ENCODE measurements around the gene SPEN.
"Not testable (repeated sequence)": the region's sequence is repeated elsewhere in the genome, so short reads cannot be mapped to it uniquely, and the experiment has no call there.

SPEN gene

DNA sequence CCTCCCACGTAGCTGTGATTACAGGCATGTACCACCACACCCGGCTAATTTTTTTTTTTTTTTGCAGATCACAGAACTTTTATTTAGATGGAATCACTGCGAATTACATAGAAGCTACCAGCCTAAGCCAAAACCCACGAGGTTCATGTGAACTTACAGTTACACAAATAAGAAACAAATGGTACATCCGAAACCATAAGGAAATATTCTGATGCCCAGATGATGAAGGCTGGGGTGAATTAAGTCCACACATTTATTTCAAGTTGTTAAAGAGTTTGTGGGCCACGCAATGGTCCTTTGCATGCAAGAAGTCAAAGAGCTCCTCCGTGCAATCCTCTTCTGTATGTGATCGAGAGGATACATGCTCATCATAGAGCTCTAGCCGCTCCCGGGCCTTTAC lies 40.4 kb upstream of the SPEN start:
- TF ChIP-seq EZH2 (IDR thresholded peaks at IDR 0.05; ENCODE audit: borderline replicate concordance, low read length) = no peak
- TF ChIP-seq, protein P1, sequence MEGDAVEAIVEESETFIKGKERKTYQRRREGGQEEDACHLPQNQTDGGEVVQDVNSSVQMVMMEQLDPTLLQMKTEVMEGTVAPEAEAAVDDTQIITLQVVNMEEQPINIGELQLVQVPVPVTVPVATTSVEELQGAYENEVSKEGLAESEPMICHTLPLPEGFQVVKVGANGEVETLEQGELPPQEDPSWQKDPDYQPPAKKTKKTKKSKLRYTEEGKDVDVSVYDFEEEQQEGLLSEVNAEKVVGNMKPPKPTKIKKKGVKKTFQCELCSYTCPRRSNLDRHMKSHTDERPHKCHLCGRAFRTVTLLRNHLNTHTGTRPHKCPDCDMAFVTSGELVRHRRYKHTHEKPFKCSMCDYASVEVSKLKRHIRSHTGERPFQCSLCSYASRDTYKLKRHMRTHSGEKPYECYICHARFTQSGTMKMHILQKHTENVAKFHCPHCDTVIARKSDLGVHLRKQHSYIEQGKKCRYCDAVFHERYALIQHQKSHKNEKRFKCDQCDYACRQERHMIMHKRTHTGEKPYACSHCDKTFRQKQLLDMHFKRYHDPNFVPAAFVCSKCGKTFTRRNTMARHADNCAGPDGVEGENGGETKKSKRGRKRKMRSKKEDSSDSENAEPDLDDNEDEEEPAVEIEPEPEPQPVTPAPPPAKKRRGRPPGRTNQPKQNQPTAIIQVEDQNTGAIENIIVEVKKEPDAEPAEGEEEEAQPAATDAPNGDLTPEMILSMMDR (IDR thresholded peaks at IDR 0.05; ENCODE audit: low read length) = no peak
- Histone ChIP-seq H2AFZ (ENCODE audit: low read length) (no peak overlapping the region), H3F3A (ENCODE audit: insufficient read depth, low read length) (no peaks in the 10 kb centered on the region), H3K9ac (ENCODE audit: low read length) (no peak overlapping the region), H3K9me2 (ENCODE audit: low read depth, low read length) (no peaks in the 10 kb centered on the region), H3K27me3 (ENCODE audit: insufficient read depth, low read length) (no peaks in the 10 kb centered on the region), H3K9me3 (ENCODE audit: low read length) (no peaks in the 10 kb centered on the region), H3K4me2 (ENCODE audit: low read length) (no peak overlapping the region), H3K27ac (ENCODE audit: low read depth, low read length, poor library complexity, severe bottlenecking) (no peak overlapping the region), H3K79me2 (ENCODE audit: insufficient read depth, low read length) (no peaks in the 10 kb centered on the region), H4K20me1 (ENCODE audit: insufficient read depth, low read length) (no peaks in the 10 kb centered on the region), H3K36me3 (ENCODE audit: insufficient read depth, low read length) (no peaks in the 10 kb centered on the region; the same call in 1 of the 2 replicates), H3K4me1 (ENCODE audit: insufficient read depth, low read length, severe bottlenecking) (no peaks in the 10 kb centered on the region), H3K4me3 (ENCODE audit: low read depth, low read length, poor library complexity, severe bottlenecking) (no peak overlapping the region)

DNA sequence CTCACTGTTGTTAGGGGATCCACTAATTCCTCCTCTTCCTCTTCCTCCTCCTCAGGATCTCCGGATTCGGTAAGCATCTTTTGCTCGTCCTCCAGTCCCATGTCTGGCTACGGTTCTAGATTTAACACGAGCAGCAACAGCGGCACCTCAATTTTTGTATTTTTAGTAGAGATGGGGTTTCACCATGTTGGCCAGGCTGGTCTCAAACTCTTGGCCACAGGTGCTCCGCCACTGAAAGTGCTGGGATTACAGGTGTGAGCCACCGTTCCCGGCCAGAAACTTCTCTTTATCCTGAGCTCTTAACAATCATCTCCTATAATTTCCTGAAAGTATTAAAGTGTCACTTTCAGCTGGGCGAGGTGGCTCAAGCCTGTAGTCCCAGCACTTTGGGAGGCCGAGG lies 40.0 kb upstream of the SPEN start, which contains the start of gene UQCRHL:
Gene UQCRHL, minus strand, starts transcription at position 101 of the 400 bp plus-strand sequence. Its CDS starts 0 bp downstream, at position 101.
- H3K27ac ChIP-seq (ENCODE audit: low read depth, low read length, poor library complexity, severe bottlenecking); H3K79me2 ChIP-seq (ENCODE audit: insufficient read depth, low read length); H3K9me2 ChIP-seq (ENCODE audit: low read depth, low read length); H2AFZ ChIP-seq (ENCODE audit: low read length); H3F3A ChIP-seq (ENCODE audit: insufficient read depth, low read length); H3K4me1 ChIP-seq (ENCODE audit: insufficient read depth, low read length, severe bottlenecking); H4K20me1 ChIP-seq (ENCODE audit: insufficient read depth, low read length); H3K9ac ChIP-seq (ENCODE audit: low read length); H3K4me3 ChIP-seq (ENCODE audit: low read depth, low read length, poor library complexity, severe bottlenecking); H3K9me3 ChIP-seq (ENCODE audit: low read length); H3K4me2 ChIP-seq (ENCODE audit: low read length); H3K27me3 ChIP-seq (ENCODE audit: insufficient read depth, low read length); H3K36me3 ChIP-seq (ENCODE audit: insufficient read depth, low read length): not testable (repeated sequence)

DNA sequence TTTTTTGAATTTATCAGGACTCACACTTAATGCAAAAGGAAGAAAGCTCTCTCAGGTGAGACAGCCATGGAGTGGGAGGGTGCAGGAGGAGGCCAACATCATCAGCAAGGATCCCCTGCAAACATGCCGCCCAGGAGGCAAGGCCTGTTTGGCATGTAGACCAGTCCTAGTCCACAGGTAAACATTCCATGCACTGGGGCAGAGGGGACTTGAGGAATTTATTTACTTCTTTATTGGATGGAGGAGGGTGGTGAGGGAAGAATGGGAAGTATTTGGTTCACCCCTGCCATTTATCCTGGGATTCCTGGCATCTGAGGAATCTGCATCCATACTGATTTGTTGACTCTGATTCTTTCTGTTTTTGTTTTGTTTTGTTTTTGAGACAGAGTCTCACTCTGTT lies 38.6 kb upstream of the SPEN start:
- Histone ChIP-seq H3K27me3 (ENCODE audit: insufficient read depth, low read length) (no peaks in the 10 kb centered on the region), H2AFZ (ENCODE audit: low read length) (no peak overlapping the region), H3K9me2 (ENCODE audit: low read depth, low read length) (no peaks in the 10 kb centered on the region), H3K79me2 (ENCODE audit: insufficient read depth, low read length) (no peaks in the 10 kb centered on the region), H3K9me3 (ENCODE audit: low read length) (no peaks in the 10 kb centered on the region), H3F3A (ENCODE audit: insufficient read depth, low read length) (no peaks in the 10 kb centered on the region), H3K9ac (ENCODE audit: low read length) (no peak overlapping the region), H3K4me1 (ENCODE audit: insufficient read depth, low read length, severe bottlenecking) (peaks cover 4% of the 10 kb centered on the region), H3K4me2 (ENCODE audit: low read length) (no peak overlapping the region), H4K20me1 (ENCODE audit: insufficient read depth, low read length) (no peaks in the 10 kb centered on the region), H3K36me3 (ENCODE audit: insufficient read depth, low read length) (no peaks in the 10 kb centered on the region; the same call in 1 of the 2 replicates), H3K4me3 (ENCODE audit: low read depth, low read length, poor library complexity, severe bottlenecking) (no peak overlapping the region), H3K27ac (ENCODE audit: low read depth, low read length, poor library complexity, severe bottlenecking) (no peak overlapping the region)
- TF ChIP-seq, protein P1 (IDR thresholded peaks at IDR 0.05; ENCODE audit: low read length) = no peak
- TF ChIP-seq EZH2 (IDR thresholded peaks at IDR 0.05; ENCODE audit: borderline replicate concordance, low read length) = no peak

DNA sequence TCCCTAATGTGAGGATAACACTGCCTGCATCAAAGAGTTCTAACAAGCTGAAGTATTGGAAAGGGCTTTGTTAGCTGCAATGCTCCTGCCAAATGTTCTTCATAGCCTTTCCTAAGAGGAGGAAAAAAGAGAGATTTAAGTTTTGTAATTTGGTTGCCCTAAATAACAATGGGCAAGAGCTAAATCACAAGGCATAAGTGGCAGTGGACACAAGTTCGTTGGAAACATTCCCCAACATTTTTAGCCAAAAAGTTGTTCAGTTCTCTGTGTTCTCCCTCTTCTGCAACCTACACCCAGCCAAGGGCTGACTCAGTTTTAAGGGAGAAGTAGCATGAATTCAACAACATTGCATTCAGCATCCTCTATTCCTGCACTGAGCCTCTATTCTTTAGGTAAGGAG lies 37.4 kb upstream of the SPEN start:
- H3K36me3 ChIP-seq (ENCODE audit: insufficient read depth, low read length) = no peaks in the 10 kb centered on the region; the same call in 1 of the 2 replicates
- H3K9me2 ChIP-seq (ENCODE audit: low read depth, low read length) = no peaks in the 10 kb centered on the region
- no peak overlapping the region for H3K4me3 ChIP-seq (ENCODE audit: low read depth, low read length, poor library complexity, severe bottlenecking)
- no peak overlapping the region for H3K9ac ChIP-seq (ENCODE audit: low read length)
- no peaks in the 10 kb centered on the region for H3K79me2 ChIP-seq (ENCODE audit: insufficient read depth, low read length)
- H2AFZ ChIP-seq (ENCODE audit: low read length) = no peak overlapping the region
- no peak overlapping the region for H3K4me2 ChIP-seq (ENCODE audit: low read length)
- no peaks in the 10 kb centered on the region for H4K20me1 ChIP-seq (ENCODE audit: insufficient read depth, low read length)
- H3K27me3 ChIP-seq (ENCODE audit: insufficient read depth, low read length) = no peaks in the 10 kb centered on the region
- H3K27ac ChIP-seq (ENCODE audit: low read depth, low read length, poor library complexity, severe bottlenecking) = no peak overlapping the region
- H3F3A ChIP-seq (ENCODE audit: insufficient read depth, low read length) = no peaks in the 10 kb centered on the region
- TF ChIP-seq, protein P1 (IDR thresholded peaks at IDR 0.05; ENCODE audit: low read length) = no peak
- no peak for TF ChIP-seq EZH2 (IDR thresholded peaks at IDR 0.05; ENCODE audit: borderline replicate concordance, low read length)
- peaks cover 4% of the 10 kb centered on the region for H3K4me1 ChIP-seq (ENCODE audit: insufficient read depth, low read length, severe bottlenecking)
- H3K9me3 ChIP-seq (ENCODE audit: low read length) = no peaks in the 10 kb centered on the region
